NCI-H446 treated with DMSO at 0.1 percent for 48 hours (cell line): Measurements from ENCODE around the gene IFNE.
"Not testable (repeated sequence)": the region's sequence is repeated elsewhere in the genome, so short reads cannot be mapped to it uniquely, and the experiment has no call there.

Source experiments
- DNase-seq: peaks from one replicate; lab custom pipeline; 2025; lab: John Stamatoyannopoulos, UW

IFNE gene

GRCh38 chr9:21491756-21492155, 9.6 kb upstream of the IFNE start:
- no peak for DNase-seq

GRCh38 chr9:21481470-21482056, 550 bp downstream of the IFNE start:
- no peak for DNase-seq

- DNase-seq: no peak
These were observed 2.9 kb downstream of the IFNE start for GRCh38 chr9:21479152-21479702.

- DNase-seq: no peak
These were observed 4.6 kb downstream of the IFNE start for GRCh38 chr9:21477466-21477865.

- no peak for DNase-seq
These were observed 8.9 kb downstream of the IFNE start for GRCh38 chr9:21473236-21473635.

- DNase-seq: no peak
These were observed 12.0 kb downstream of the IFNE start for GRCh38 chr9:21470126-21470525.

- DNase-seq: peak; percentile 13
These were observed 16.1 kb downstream of the IFNE start for GRCh38 chr9:21465859-21466518.

- no peak for DNase-seq
These were observed 17.0 kb downstream of the IFNE start for GRCh38 chr9:21465138-21465537.

- no peak for DNase-seq
These were observed 20.7 kb downstream of the IFNE start for GRCh38 chr9:21461377-21461776.

- no peak for DNase-seq
These were observed 26.8 kb downstream of the IFNE start for GRCh38 chr9:21455320-21455719.

GRCh38 chr9:21454149-21454548, 28.0 kb downstream of the IFNE start:
- no peak for DNase-seq

- no peak for DNase-seq
These were observed 29.4 kb downstream of the IFNE start for GRCh38 chr9:21452681-21453080.

- no peak for DNase-seq
These were observed 31.2 kb downstream of the IFNE start for GRCh38 chr9:21450733-21451394.

- DNase-seq: not testable (repeated sequence)
These were observed 32.8 kb downstream of the IFNE start for GRCh38 chr9:21449312-21449711.

- DNase-seq: no peak
These were observed 38.1 kb downstream of the IFNE start for GRCh38 chr9:21443849-21444625.

- no peak for DNase-seq
These were observed 42.0 kb downstream of the IFNE start, which contains the start of gene IFNA1 for GRCh38 chr9:21440139-21440538. IFNA1 (plus strand) TSS chr9:21440439; CDS start chr9:21440508, 69 bp downstream.

GRCh38 chr9:21435015-21435383, 47.1 kb downstream of the IFNE start:
- not testable (repeated sequence) for DNase-seq

- DNase-seq: peak; percentile 35
These were observed 47.7 kb downstream of the IFNE start for GRCh38 chr9:21434202-21435014.

- no peak for DNase-seq
These were observed 49.3 kb downstream of the IFNE start for GRCh38 chr9:21432672-21433425.
